Measurements from ENCODE around the gene DYSF.

GRCh38 chr2:71646028-71646427 is 192.7 kb downstream of the DYSF start:
- TF ChIP-seq CTCF (conservative IDR thresholded peaks at IDR 0.05; ENCODE audit: low read length): no peak
- no peak for TF ChIP-seq EZH2phosphoT487 (IDR thresholded peaks at IDR 0.05; ENCODE audit: borderline replicate concordance, low read depth, low read length)
